H9 (cell line): ENCODE measurements around the gene KIRREL3. TPM values are rescaled to one million over a fixed set of nuclear protein-coding genes. Genes with fewer than 3 reads are reported as not detected.

Experiments
- DNase-seq: peaks from one replicate; pipeline ENCODE4 v3.0.0-alpha.2; 2017
- H2AFZ ChIP-seq: one replicate; pipeline ENCODE4 v1.6.1; 2013; ENCODE audit warnings: mild to moderate bottlenecking, low read length, control low read depth, moderate library complexity
- H2AK5ac ChIP-seq: 2 replicates; pipeline ENCODE4 v1.6.1; 2013; ENCODE audit warnings: low read length, control low read depth, mixed read lengths; ENCODE audit not compliant: insufficient read length
- H2BK120ac ChIP-seq: one replicate; pipeline ENCODE4 v1.6.1; 2013; ENCODE audit warnings: low read depth, mild to moderate bottlenecking, low read length, control low read depth, inconsistent platforms; ENCODE audit not compliant: poor library complexity, severe bottlenecking
- H2BK12ac ChIP-seq: 2 replicates; pipeline ENCODE4 v1.6.1; 2013; ENCODE audit warnings: low read length, control low read depth, mixed read lengths, low read depth; ENCODE audit not compliant: insufficient read length
- H2BK15ac ChIP-seq: 2 replicates; pipeline ENCODE4 v1.6.1; 2013; ENCODE audit warnings: low read depth, low read length, control low read depth
- H2BK20ac ChIP-seq: one replicate; pipeline ENCODE4 v1.6.1; 2013; ENCODE audit warnings: low read depth, mild to moderate bottlenecking, low read length, control low read depth, inconsistent platforms; ENCODE audit not compliant: poor library complexity, severe bottlenecking
- H2BK5ac ChIP-seq: 2 replicates; pipeline ENCODE4 v1.6.1; 2013; ENCODE audit warnings: low read length, control low read depth, mixed read lengths; ENCODE audit not compliant: insufficient read length
- H3K14ac ChIP-seq: 2 replicates; pipeline ENCODE4 v1.6.1; 2013; ENCODE audit warnings: low read length, control low read depth; ENCODE audit not compliant: insufficient read depth
- H3K18ac ChIP-seq: 2 replicates; pipeline ENCODE4 v1.6.1; 2013; ENCODE audit warnings: low read depth, mild to moderate bottlenecking, mixed read lengths, low read length, control low read depth; ENCODE audit not compliant: insufficient read length
- H3K23ac ChIP-seq: 2 replicates; pipeline ENCODE4 v1.6.1; 2013; ENCODE audit warnings: low read length, control low read depth, mixed read lengths, low read depth; ENCODE audit not compliant: insufficient read length
- H3K23me2 ChIP-seq: 2 replicates; pipeline ENCODE4 v1.6.1; 2013; ENCODE audit warnings: low read depth, mild to moderate bottlenecking, mixed read lengths, low read length, control low read depth; ENCODE audit not compliant: insufficient read length, poor library complexity, severe bottlenecking
- H3K27ac ChIP-seq: 2 replicates; pipeline ENCODE4 v1.5.1; 2013; ENCODE audit warnings: low read length, control low read depth, mixed read lengths, low read depth; ENCODE audit not compliant: insufficient read length
- H3K27me3 ChIP-seq: 2 replicates; pipeline ENCODE4 v1.6.1; 2013; ENCODE audit warnings: low read length, control low read depth, inconsistent platforms; ENCODE audit not compliant: insufficient read depth
- H3K4ac ChIP-seq: 2 replicates; pipeline ENCODE4 v1.6.1; 2013; ENCODE audit warnings: low read depth, mild to moderate bottlenecking, control low read depth, inconsistent platforms, low read length, moderate library complexity
- H3K4me1 ChIP-seq: 2 replicates; pipeline ENCODE4 v1.6.1; 2013; ENCODE audit warnings: low read length, control low read depth, inconsistent platforms; ENCODE audit not compliant: insufficient read depth
- H3K4me2 ChIP-seq: 2 replicates; pipeline ENCODE4 v1.6.1; 2013; ENCODE audit warnings: low read length, control low read depth, mixed read lengths; ENCODE audit not compliant: insufficient read length, insufficient read depth
- H3K56ac ChIP-seq: 2 replicates; pipeline ENCODE4 v1.6.1; 2013; ENCODE audit warnings: low read depth, mild to moderate bottlenecking, mixed read lengths, low read length, control low read depth; ENCODE audit not compliant: insufficient read length
- H3K79me1 ChIP-seq: 2 replicates; pipeline ENCODE4 v1.6.1; 2013; ENCODE audit warnings: low read depth, mild to moderate bottlenecking, moderate library complexity, low read length, control low read depth, inconsistent platforms; ENCODE audit not compliant: insufficient read depth, poor library complexity, severe bottlenecking
- H3K79me2 ChIP-seq: 2 replicates; pipeline ENCODE4 v1.6.1; 2013; ENCODE audit warnings: low read length, control low read depth, inconsistent platforms; ENCODE audit not compliant: insufficient read depth
- H3K9ac ChIP-seq: 2 replicates; pipeline ENCODE4 v1.6.1; 2013; ENCODE audit warnings: low read length, control low read depth, mixed read lengths; ENCODE audit not compliant: insufficient read length; ENCODE audit errors: extremely low read depth
- H3K9me3 ChIP-seq: one replicate; pipeline ENCODE4 v1.6.1; 2013; ENCODE audit warnings: low read depth, low read length, inconsistent platforms; ENCODE audit not compliant: control insufficient read depth
- H3T11ph ChIP-seq: one replicate; pipeline ENCODE4 v1.6.1; 2013; ENCODE audit warnings: mild to moderate bottlenecking, low read length, control low read depth, inconsistent platforms
- H4K20me1 ChIP-seq: one replicate; pipeline ENCODE4 v1.6.1; 2013; ENCODE audit not compliant: control insufficient read depth, insufficient read length, insufficient read depth
- H4K5ac ChIP-seq: 2 replicates; pipeline ENCODE4 v1.6.1; 2013; ENCODE audit warnings: low read depth, mild to moderate bottlenecking, mixed read lengths, low read length, control low read depth; ENCODE audit not compliant: insufficient read length
- H4K8ac ChIP-seq: replicated peaks from 2 replicates; pipeline ENCODE4 v1.6.1; 2013; ENCODE audit warnings: low read length, control low read depth, mixed read lengths, low read depth; ENCODE audit not compliant: insufficient read length
- H4K91ac ChIP-seq: 2 replicates; pipeline ENCODE4 v1.6.1; 2013; ENCODE audit warnings: low read depth, mild to moderate bottlenecking, moderate library complexity, mixed read lengths, low read length, control low read depth; ENCODE audit not compliant: insufficient read length
- H3K27ac Mint-ChIP-seq, 3 experiments: 2 replicates in 2 of 3; 3 replicates in 1 of 3; pipeline ENCODE4 v1.8.0; 2020 to 2021; ENCODE audit warnings: mixed read lengths in 3 of 3, mild to moderate bottlenecking in 1 of 3, moderate library complexity in 1 of 3
- H3K27me3 Mint-ChIP-seq: 2 replicates; pipeline ENCODE4 v1.8.0; 2021; ENCODE audit warnings: low read depth, mild to moderate bottlenecking, moderate library complexity, mixed read lengths
- H3K36me3 Mint-ChIP-seq, 3 experiments: 2 replicates in 2 of 3; 3 replicates in 1 of 3; pipeline ENCODE4 v1.8.0; 2020 to 2021; ENCODE audit warnings: low read depth in 3 of 3, mixed read lengths in 3 of 3; ENCODE audit not compliant: insufficient read depth in 1 of 3
- H3K4me1 Mint-ChIP-seq, 2 experiments: 2 replicates each; pipeline ENCODE4 v1.8.0; 2020; ENCODE audit warnings: mixed read lengths in 2 of 2
- H3K4me3 Mint-ChIP-seq, 2 experiments: 2 replicates in 1 of 2; 3 replicates in 1 of 2; pipeline ENCODE4 v1.8.0; 2020 to 2021; ENCODE audit warnings: mild to moderate bottlenecking in 2 of 2, mixed read lengths in 2 of 2, moderate library complexity in 1 of 2
- H3K9me3 Mint-ChIP-seq, 2 experiments: 2 replicates in 1 of 2; 3 replicates in 1 of 2; pipeline ENCODE4 v1.8.0; 2020; ENCODE audit warnings: mild to moderate bottlenecking in 2 of 2, mixed read lengths in 2 of 2, moderate library complexity in 1 of 2
- CTCF ChIP-seq: fragments of 200-600 bp; sonication (generic); conservative IDR thresholded peaks from 3 replicates; pipeline ENCODE4 v1.8.0; 2021; ENCODE audit warnings: antibody characterized with exemption, mild to moderate bottlenecking
- WGBS: extraction: QIAGEN DNeasy Blood & Tissue Kit; methylation state at CpG from one replicate; pipeline ENCODE4 v1.1.7; 2013; ENCODE audit warnings: missing lambda C conversion rate, low lambda C conversion rate, mixed read lengths; ENCODE audit not compliant: insufficient read length; ENCODE audit errors: extremely low coverage; 5-methylcytosine and 5-hydroxymethylcytosine counted together
- total RNA-seq: library from RNA; stranded (reverse); gene quantifications from 2 replicates; pipeline ENCODE4 v1.2.1, GENCODE V29; 2021

Gene KIRREL3
- total RNA-seq, 1 experiment from 2014 or later = 0.17 TPM

- Histone ChIP-seq H4K8ac (no peak overlapping the region), H3K14ac (no peak overlapping the region), H2BK5ac (no peak overlapping the region), H3K9me3 (no peaks in the 10 kb centered on the region), H3K23ac (no peak overlapping the region), H2BK15ac (no peak overlapping the region), H3K27ac (no peak overlapping the region), H3K23me2 (no peaks in the 10 kb centered on the region), H3K4me1 (peaks cover 3% of the 10 kb centered on the region; the same call in 1 of the 2 replicates), H3K9ac (no peak overlapping the region), H3T11ph (no peak overlapping the region), H3K56ac (no peak overlapping the region), H3K79me1 (no peaks in the 10 kb centered on the region), H3K79me2 (no peaks in the 10 kb centered on the region), H3K18ac (no peak overlapping the region), H3K4ac (no peak overlapping the region), H4K5ac (no peak overlapping the region), H2AK5ac (no peak overlapping the region), H3K27me3 (no peaks in the 10 kb centered on the region), H2BK120ac (no peak overlapping the region), H2AFZ (no peak overlapping the region), H4K20me1 (no peaks in the 10 kb centered on the region), H2BK20ac (no peak overlapping the region), H2BK12ac (no peak overlapping the region), H4K91ac (no peak overlapping the region), H3K4me2 (no peak overlapping the region)
- Mint-ChIP-seq H3K4me1 (peaks cover 9% of the 10 kb centered on the region in 2 experiments), H3K4me3 (no peak overlapping the region), H3K9me3 (no peaks in the 10 kb centered on the region; a peak in 1 of 5 replicates), H3K27ac (no peak overlapping the region), H3K27me3 (no peaks in the 10 kb centered on the region; the same call in 1 of the 2 replicates), H3K36me3 (no peaks in the 10 kb centered on the region)
- WGBS = no CpG with 5 or more reads among the region's 4 CpGs
- TF ChIP-seq CTCF = no peak
- DNase-seq = no peak
These were observed 28.1 kb upstream of the KIRREL3 start for GRCh38 chr11:127028648-127029047.
